ENCODE measurements around the gene DUSP3.

Gene DUSP3

DNA sequence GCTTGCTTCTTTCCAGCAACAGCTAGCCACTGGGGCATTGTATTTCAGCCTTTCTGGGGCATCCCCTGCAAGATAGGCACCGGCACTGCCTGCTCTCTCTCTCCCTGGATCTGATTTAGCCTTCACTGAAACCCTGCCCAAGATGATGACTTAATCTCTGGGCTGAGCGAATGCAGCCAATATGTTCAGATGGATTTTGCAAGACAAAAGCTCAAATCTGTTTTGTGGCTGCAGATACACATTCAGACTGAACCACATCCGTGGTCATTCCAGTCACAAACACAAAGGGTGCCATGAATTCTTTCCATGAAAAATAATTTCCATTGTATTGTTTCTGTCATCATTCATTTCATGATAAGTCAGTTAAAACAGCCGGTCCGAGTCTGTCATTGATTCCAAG, 44.4 kb downstream of the DUSP3 start:
- DNase-seq (ENCODE audit: low read depth in 3 of 3, low spot score in 1 of 3): no peak

DNA sequence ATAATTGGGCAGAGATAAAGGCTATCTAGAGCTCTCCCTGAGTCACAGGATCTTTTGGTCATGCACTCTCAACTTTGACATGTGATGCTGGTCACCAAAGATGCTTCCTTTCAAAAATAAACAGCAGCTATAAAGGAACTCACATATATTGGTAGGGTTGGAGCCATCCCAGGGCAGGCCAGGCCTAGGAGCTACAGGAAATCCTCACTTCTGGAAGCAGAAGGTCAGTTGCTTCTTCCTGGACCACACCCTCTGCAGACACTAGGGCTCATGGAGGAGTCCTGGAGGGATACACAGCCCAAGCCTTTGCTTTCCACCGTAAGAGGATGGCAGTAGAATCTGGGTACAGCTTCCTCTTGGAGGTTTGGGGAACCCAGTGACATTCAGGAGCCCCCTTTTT, 44.8 kb downstream of the DUSP3 start:
- no peak for DNase-seq (ENCODE audit: low read depth in 3 of 3, low spot score in 1 of 3)

DNA sequence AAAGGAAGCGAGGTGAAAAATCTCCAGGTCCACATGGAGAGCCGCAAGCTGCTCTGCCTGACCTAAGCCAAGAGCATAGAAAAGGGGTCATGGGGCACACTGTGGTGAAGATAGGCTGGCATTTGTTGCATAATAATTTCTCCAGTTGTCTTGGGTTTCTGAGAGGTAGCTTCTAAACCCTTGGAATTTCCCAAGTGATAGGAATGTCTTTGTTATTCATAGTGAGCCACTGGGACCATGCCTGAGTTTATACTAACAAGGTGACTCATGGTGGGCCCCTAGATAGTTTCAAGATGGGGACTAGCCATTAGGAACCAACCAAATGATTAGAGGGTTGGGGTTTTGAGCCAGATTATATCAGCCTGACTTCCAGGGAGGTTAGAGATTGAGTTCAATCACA, 45.8 kb downstream of the DUSP3 start:
- DNase-seq (ENCODE audit: low read depth in 3 of 3, low spot score in 1 of 3): no peak

DNA sequence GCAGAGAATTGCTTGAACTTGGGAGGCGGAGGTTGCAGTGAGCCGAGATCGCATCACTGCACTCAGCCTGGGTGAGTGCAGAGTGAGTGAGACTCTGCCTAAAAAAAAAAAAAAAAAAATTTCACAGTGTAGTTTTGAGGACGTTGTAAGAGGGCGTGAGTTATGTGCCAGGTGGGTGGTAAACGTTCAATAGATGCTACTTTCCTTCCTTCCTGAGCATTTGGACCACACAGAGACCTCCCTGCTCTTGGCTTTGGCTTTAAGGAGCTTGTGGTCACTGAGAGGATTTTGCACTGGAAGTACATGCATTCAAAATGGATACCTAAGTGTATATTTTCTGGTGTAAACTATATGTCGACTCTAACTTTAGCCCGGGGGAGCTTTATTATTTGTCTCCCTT, 50.7 kb downstream of the DUSP3 start:
- no peak for DNase-seq (ENCODE audit: low read depth in 3 of 3, low spot score in 1 of 3)

DNA sequence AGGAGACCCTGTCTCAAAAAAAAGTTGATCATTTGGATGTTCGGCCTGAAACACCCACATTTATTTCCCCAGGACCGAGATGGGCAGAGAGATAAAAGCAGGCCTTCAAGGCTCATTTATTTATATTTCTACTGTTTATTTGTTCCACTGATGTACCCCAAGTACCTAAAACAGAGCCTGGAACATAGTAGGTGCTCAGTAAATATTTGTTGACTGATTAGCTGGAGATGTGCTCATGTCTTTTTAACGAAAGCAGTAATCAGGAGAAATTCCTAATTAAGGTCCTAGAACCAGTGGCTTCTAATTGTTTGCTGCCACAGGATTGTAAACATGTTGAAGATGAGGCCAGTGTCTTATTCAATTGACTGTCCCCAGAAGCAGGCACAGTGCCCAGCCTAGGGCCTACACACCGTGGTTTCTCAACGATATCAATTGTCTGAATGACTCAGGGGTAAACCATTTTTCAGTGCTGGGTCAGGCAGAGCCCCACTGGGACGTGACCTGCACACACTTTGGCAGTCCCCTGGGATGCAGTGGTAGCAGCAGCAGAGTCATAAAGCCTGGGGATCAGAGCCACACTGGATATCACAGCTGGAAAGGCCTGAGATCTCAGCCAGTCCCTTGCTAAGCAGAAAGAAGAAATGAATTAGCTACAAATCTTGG, 54.9 kb downstream of the DUSP3 start:
- DNase-seq (ENCODE audit: low read depth in 3 of 3, low spot score in 1 of 3): no peak

DNA sequence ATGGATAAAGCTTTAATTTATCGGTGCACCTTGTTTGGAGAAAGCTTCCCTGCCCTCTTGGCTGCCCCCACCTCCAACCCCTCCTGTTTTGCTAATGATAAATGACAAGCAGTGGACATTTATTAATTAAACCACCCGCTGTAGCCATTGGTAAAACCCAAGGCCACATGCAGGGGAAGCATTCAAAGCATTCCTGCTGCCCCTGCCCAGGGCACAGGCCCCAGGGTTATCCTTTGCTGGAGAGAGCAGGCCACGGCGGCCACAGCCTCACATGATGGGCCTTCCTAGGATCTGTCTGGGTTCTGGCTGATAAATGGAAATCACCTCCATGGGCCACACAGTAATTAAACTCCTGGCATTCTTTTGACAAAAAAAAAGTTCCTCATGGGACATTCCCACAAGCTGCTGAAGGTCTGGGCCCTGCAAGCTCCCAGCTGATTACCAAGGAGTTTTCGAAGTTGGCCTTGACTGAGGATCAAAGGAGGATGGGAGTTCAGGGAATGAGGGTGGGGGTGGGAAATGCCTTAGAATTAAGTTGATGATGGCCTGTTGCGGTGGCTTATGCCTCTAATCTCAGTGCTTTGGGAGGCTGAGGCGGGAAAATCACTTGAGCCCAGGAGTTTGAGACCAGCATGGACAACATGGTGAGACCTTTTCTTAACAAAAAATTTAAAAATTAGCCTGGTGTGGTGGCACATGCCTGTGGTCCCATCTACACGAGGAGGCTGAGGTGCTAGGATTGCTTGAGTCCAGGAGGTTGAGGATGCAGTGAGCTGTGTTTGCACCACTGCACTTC, 55.7 kb downstream of the DUSP3 start:
- DNase-seq (ENCODE audit: low read depth in 3 of 3, low spot score in 1 of 3): no peak

DNA sequence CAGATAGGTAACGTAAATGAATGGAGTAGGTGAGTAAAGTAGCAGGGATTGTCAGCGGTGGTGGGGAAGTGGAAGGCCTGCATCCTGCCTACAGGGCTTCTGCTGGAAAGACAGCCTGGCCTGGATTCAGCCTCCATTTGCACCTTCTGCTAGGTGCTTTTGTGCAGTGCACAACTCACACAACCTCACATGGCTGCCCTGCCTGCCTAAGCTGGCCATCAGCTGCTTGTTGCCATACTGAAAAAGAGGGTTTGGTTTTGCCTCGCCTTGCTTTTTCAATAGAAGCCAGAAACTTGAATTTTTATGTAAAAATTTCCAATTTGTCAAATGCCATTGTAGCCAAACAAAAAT, 56.5 kb downstream of the DUSP3 start:
- no peak for DNase-seq (ENCODE audit: low read depth in 3 of 3, low spot score in 1 of 3)

DNA sequence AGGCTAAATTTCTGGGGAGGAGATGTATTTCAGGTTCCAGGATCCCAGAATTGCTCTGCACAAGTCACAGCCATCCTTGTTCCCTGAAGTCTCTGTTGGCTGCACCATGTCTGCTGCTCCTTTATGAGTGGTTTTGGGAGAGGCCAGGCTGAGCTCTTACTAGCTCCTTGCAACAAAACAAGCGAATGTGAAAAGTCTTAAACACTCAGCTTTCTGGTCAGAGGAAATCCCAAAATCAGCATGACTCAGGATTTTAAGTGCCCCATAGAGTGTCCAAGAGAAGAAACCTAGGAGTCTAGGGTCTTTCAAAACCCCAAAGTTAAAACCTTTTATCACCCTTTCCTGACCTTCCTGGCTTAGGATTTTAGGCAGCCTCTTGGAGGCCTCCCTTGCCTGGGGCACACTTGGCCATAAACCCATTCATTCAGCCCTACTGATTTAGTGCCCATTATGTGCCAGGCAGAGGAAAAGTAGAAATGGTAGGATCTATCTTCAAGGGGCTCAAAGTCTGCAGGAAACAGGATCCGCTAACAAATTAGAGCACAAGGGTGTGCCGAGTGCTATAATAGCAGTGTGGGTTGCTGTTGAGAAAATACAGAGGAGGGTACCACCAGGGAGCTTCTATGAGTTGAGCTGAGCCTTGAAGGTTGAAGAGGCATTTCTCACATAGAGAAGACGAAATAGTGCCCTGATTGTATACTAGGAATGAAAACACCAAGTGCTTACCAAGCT, 57.1 kb downstream of the DUSP3 start:
- no peak for DNase-seq (ENCODE audit: low read depth in 3 of 3, low spot score in 1 of 3)

DNA sequence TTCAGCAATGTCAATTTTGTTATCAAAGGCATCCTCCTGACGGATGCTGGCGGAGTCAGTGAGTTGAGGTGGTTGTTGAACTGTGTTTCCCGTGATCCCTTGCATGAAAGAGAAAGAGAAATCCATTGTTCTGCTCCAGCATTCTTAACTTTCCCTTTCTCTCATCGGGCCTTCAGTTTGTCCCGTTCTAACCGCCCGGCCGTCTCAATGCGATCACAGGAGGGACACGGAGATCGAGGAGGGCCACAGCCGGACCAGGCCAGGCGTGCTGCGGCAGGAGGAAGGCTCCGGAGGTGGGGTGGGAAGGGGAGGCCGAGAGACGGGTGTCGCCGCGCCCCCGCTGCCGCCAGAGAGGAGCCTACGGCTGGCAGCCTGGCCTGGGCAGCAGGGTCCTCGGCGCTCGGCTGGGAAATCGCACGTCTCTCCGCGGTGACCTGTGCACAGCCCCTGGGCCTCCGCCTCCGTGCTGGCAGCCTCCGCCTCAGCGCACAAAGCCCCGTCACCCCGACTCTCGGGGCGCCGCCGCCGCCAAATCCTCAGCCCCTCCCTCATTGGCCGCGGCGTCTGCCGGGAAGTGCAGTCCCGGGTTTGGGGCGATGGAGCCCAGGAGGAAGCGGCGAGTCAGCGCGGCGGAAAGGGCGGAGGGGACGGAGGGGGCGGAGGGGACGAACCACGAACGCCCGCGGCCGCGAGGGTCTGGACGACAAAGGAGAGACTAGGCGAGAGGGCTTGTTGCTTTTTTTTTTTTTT, 58.3 kb downstream of the DUSP3 start:
- peak; percentile 27 to 68 (median 52) for DNase-seq (ENCODE audit: low read depth in 3 of 3, low spot score in 1 of 3)

DNA sequence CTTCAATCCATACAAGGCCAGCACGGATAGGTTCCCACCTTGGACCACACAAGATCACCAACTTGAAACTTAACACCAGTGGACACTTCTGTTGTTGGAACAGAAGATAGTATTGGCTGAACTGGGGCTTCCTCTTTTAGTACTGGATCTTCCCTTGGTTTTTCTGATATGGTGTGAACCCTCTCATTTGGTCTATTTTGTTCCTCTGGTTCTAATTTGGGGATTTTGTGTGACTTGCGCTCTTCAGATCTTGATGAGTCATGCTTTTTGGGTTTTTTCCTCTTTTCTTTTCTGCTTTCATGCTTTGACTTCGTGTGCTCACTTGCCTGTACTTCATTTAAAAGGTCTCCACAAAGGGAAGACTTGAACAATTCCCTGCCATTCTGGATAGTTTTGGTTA, 59.2 kb downstream of the DUSP3 start:
- no peak for DNase-seq (ENCODE audit: low read depth in 3 of 3, low spot score in 1 of 3)

DNA sequence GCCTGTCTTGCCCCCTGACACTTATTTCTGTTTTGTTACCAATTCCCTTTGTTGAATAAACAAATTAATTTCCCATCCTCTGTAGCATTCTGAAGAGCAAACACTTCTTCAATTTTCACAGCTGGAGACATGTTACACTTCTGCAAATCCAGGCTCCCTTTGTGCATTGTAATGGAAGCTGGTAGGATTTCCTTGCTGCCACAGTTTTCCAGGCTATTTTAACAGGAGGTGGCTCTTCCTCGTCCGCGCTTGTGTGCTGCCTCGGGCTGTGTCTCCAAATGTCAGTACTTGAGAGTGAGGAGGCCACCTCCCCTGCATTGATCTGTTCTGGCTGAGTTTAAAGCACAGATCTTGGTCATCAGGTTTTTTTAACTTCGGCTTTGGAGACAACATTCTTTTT, 60.2 kb downstream of the DUSP3 start:
- DNase-seq (ENCODE audit: low read depth in 3 of 3, low spot score in 1 of 3): no peak

DNA sequence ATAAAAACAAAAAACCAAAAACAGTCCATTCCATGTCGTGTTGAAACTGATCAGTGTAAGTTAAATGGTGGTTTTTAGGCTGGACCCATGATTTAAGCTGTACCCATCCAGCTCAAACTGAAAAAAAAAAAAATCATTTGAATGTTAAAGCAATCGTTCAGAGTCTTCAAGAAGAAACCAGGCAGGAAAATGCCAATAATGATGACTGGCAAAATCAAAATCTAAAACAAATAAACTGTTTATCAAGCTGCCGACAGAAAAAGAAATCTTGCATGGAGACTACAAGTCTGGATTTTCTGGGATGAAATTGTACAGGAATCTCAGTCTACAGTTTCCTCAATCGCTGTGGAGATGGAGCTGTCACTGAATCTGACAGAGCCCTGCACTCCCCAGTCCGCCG, 60.9 kb downstream of the DUSP3 start:
- no peak for DNase-seq (ENCODE audit: low read depth in 3 of 3, low spot score in 1 of 3)

Measured in stimulated activated CD4-positive, alpha-beta T cell treated with anti-CD3 and anti-CD28 coated beads, TNF-alpha, amount 100 ng/mL, for 1 hour (primary cell).